K562 (cell line): ENCODE results near the gene SLC2A4. TPM values are rescaled to one million over a fixed set of nuclear protein-coding genes. Genes with fewer than 3 reads are reported as not detected.
A peak's percentile ranks its signal among the peaks of the same experiment; 100 is the strongest.

Source experiments
- ATAC-seq: fragments of 200-7000 bp; cut with Tn5 transposase; 3 replicates; pipeline ENCODE4 v1.9.1; 2020; ENCODE audit warnings: moderate library complexity
- BruUV-seq: library from RNA; stranded (reverse); fragments of 400-500 nt; replicated peaks from 2 replicates; lab custom pipeline; 2021; lab: Mats Ljungman, UMichigan
- CTCF ChIA-PET: fragments of 300-600 bp; formaldehyde crosslinking; extraction: SDS; loops from one replicate; lab custom pipeline; 2021; ENCODE audit warnings: low intra/inter-chr PET ratio; lab: Yijun Ruan, JAX
- POLR2A ChIA-PET: fragments of 300-600, 350-650 bp; sonication (Branson Sonifier 250); formaldehyde crosslinking; extraction: SDS; loops from one replicate; lab custom pipeline; 2021; ENCODE audit warnings: antibody characterized with exemption, inconsistent platforms; lab: Yijun Ruan, JAX
- DNase-seq, 4 experiments: peaks; one replicate each; pipeline versions ENCODE4 v3.0.0 to v3.0.0-alpha.2; 2011 to 2018; ENCODE audit warnings: low spot score in 3 of 4, mixed read lengths in 3 of 4; ENCODE audit errors: extremely low read depth in 1 of 4
- FAIRE-seq: peaks from 2 replicates; lab custom pipeline; 2011; peaks lifted over from hg19 to GRCh38; lab: Jason Lieb, UNC
- H2AFZ ChIP-seq: 2 replicates; pipeline ENCODE4 v1.6.0; 2011; ENCODE audit warnings: low read depth, low read length, control low read depth, inconsistent platforms
- H3K27ac ChIP-seq: fragments of 200-600 bp; 3 replicates; pipeline ENCODE4 v1.8.0; 2011; ENCODE audit warnings: low read depth, mild to moderate bottlenecking, control low read depth, inconsistent platforms, low read length, moderate library complexity, mixed read lengths; ENCODE audit errors: extremely low read depth
- H3K27me3 ChIP-seq, 2 experiments: fragments of 300-600 bp in 1 of 2; 2 replicates in 1 of 2; 3 replicates in 1 of 2; pipeline versions ENCODE4 v1.6.0 to v1.8.0; 2011; ENCODE audit warnings: inconsistent platforms in 2 of 2, low read length in 2 of 2, mild to moderate bottlenecking in 1 of 2, mixed read lengths in 1 of 2, moderate library complexity in 1 of 2; ENCODE audit not compliant: control insufficient read depth in 2 of 2, insufficient read depth in 2 of 2
- H3K36me3 ChIP-seq: fragments of 300-600 bp; 3 replicates; pipeline ENCODE4 v1.8.0; 2011; ENCODE audit warnings: mild to moderate bottlenecking, low read length, inconsistent platforms; ENCODE audit not compliant: control insufficient read depth, insufficient read depth
- H3K4me1 ChIP-seq, 2 experiments: fragments of 200-600 bp in 1 of 2; replicated peaks in 1 of 2; 2 replicates in 1 of 2; 3 replicates in 1 of 2; pipeline versions ENCODE4 v1.5.1 to v1.8.0; 2011; ENCODE audit warnings: inconsistent platforms in 2 of 2, low read length in 2 of 2, mild to moderate bottlenecking in 1 of 2, mixed read lengths in 1 of 2, moderate library complexity in 1 of 2; ENCODE audit not compliant: control insufficient read depth in 2 of 2, insufficient read depth in 2 of 2
- H3K4me2 ChIP-seq: 2 replicates; pipeline ENCODE4 v1.6.1; 2011; ENCODE audit warnings: low read length, control low read depth, inconsistent platforms, mixed read lengths; ENCODE audit not compliant: insufficient read depth
- H3K4me3 ChIP-seq: fragments of 200-600 bp; sonication (generic), shearing (Covaris generic); 2 replicates; pipeline ENCODE4 v1.5.1; 2016; ENCODE audit warnings: control low read depth, inconsistent platforms
- H3K79me2 ChIP-seq: fragments of 200-600 bp; 3 replicates; pipeline ENCODE4 v1.8.0; 2011; ENCODE audit warnings: low read length, inconsistent platforms; ENCODE audit not compliant: control insufficient read depth, insufficient read depth
- H3K9ac ChIP-seq, 2 experiments: 2 replicates each; pipeline versions ENCODE4 v1.6.0 to v1.6.1; 2011; ENCODE audit warnings: low read depth in 2 of 2, low read length in 2 of 2, control low read depth in 1 of 2, inconsistent platforms in 1 of 2, mild to moderate bottlenecking in 1 of 2, mixed read lengths in 1 of 2; ENCODE audit not compliant: insufficient read depth in 1 of 2
- H3K9me1 ChIP-seq: one replicate; pipeline ENCODE4 v1.6.0; 2011; ENCODE audit warnings: inconsistent platforms, mild to moderate bottlenecking, low read length, moderate library complexity; ENCODE audit not compliant: control insufficient read depth, insufficient read depth
- H3K9me3 ChIP-seq: replicated peaks from 2 replicates; pipeline ENCODE4 v1.5.1; 2011; ENCODE audit warnings: low read depth, low read length, inconsistent platforms; ENCODE audit not compliant: control insufficient read depth, insufficient read depth
- H4K20me1 ChIP-seq: replicated peaks from 2 replicates; pipeline ENCODE4 v1.6.1; 2011; ENCODE audit warnings: low read length, inconsistent platforms, mixed read lengths; ENCODE audit not compliant: control insufficient read depth, insufficient read depth
- CREM ChIP-seq: IDR thresholded peaks from 2 replicates; pipeline ENCODE4 v1.6.1; 2014; ENCODE audit warnings: antibody characterized with exemption, low read depth
- JUNB ChIP-seq: fragments of 450-650 bp; formaldehyde crosslinking; conservative IDR thresholded peaks from 2 replicates; pipeline ENCODE4 v1.4.0; 2020; ENCODE audit warnings: mild to moderate bottlenecking
- MNT ChIP-seq, 2 experiments: fragments of 450-650 bp; conservative IDR thresholded peaks; 2 replicates each; pipeline ENCODE4 v1.6.1; 2017; ENCODE audit warnings: mild to moderate bottlenecking in 2 of 2, moderate library complexity in 2 of 2
- TARDBP ChIP-seq: fragments of 450-650 bp; IDR thresholded peaks from 2 replicates; pipeline ENCODE4 v1.6.1; 2016
- ZNF23 ChIP-seq: fragments of 250-450 bp; sonication (Bioruptor Pico); IDR thresholded peaks from 2 replicates; pipeline ENCODE4 v1.4.0; 2020; ENCODE audit warnings: mild to moderate bottlenecking
- ZNF324 ChIP-seq: fragments of 250-450 bp; sonication (Bioruptor Pico); IDR thresholded peaks from 2 replicates; pipeline ENCODE4 v1.4.0; 2020; ENCODE audit warnings: mild to moderate bottlenecking
- ZNF398 ChIP-seq: fragments of 250-450 bp; sonication (Bioruptor Pico); IDR thresholded peaks from 2 replicates; pipeline ENCODE4 v1.8.0; 2021; ENCODE audit warnings: moderate library complexity, mild to moderate bottlenecking, inconsistent platforms
- ZNF609 ChIP-seq: sonication (generic); formaldehyde crosslinking; IDR thresholded peaks from 2 replicates; pipeline ENCODE4 v1.8.1; 2023; ENCODE audit warnings: missing genetic modification reagents, mild to moderate bottlenecking, borderline replicate concordance
- ZNF707 ChIP-seq: fragments of 250-450 bp; sonication (Bioruptor Pico); conservative IDR thresholded peaks from 2 replicates; pipeline ENCODE4 v1.8.0; 2022; ENCODE audit warnings: inconsistent platforms, mild to moderate bottlenecking, moderate library complexity
- WGBS: fragments of 100-300 bp; shearing (Covaris generic); methylation state at CpG from one replicate; pipeline ENCODE4 v1.1.6; 2016; ENCODE audit warnings: low coverage, mixed read lengths; ENCODE audit not compliant: insufficient coverage; ENCODE audit errors: missing lambda C conversion rate; 5-methylcytosine and 5-hydroxymethylcytosine counted together
- in situ Hi-C: fragments of 300-500 bp; cut with MboI; formaldehyde crosslinking; loops from 4 replicates; pipeline ENCODE4 v1.15.0; 2018; ENCODE audit warnings: inconsistent platforms, mixed read lengths
- intact Hi-C: fragments of 100-400 bp; cut with micrococcal nuclease; formaldehyde crosslinking; loops from 2 replicates; pipeline ENCODE4 v1.14.2; 2022
- polyA plus RNA-seq, 8 experiments: library from polyadenylated mRNA; depleted of rRNA in 4 of 8; stranded (reverse) in 5 of 8; unstranded in 3 of 8; fragments of >200 nt; fragmentation: Nextera tagmentation in 2 of 8; fragmentation: Illumina TruSeq in 1 of 8; extraction: Ambion mirVana in 2 of 8; extraction: Trizol in 1 of 8; gene quantifications; 2 replicates each; pipeline versions ENCODE4 v1.2.1 to v1.2.3, GENCODE V29; 2011 to 2014; ENCODE audit warnings: inconsistent platforms in 1 of 8, missing spikeins in 1 of 8
- total RNA-seq, 7 experiments: library from RNA; depleted of rRNA in 6 of 7; stranded (reverse); fragments of >200 nt in 6 of 7; fragmentation: Illumina TruSeq in 2 of 7; extraction: Trizol in 2 of 7; gene quantifications; 2 replicates each; pipeline versions ENCODE4 v1.2.1 to v1.2.3, GENCODE V29; 2011 to 2021; ENCODE audit warnings: low replicate concordance in 1 of 7

Gene SLC2A4
- total and polyA plus RNA-seq, 9 of the 15 experiments (the other 6 are each of a cell fraction or from before 2014, with no cell fraction given) = 0.74 to 3.5 (median 1.6) TPM

- TF ChIP-seq ZNF398 (CRISPR knock-in tag) (no peak), MNT (conservative IDR thresholded peaks at IDR 0.05) (peak; percentile 84 to 91), ZNF324 (CRISPR knock-in tag) (no peak)
- TF ChIP-seq, all 486 proteins: peak for 43
These were observed 14.8 kb downstream of the SLC2A4 start (continued) for GRCh38 chr17:7296189-7296861.

DNA sequence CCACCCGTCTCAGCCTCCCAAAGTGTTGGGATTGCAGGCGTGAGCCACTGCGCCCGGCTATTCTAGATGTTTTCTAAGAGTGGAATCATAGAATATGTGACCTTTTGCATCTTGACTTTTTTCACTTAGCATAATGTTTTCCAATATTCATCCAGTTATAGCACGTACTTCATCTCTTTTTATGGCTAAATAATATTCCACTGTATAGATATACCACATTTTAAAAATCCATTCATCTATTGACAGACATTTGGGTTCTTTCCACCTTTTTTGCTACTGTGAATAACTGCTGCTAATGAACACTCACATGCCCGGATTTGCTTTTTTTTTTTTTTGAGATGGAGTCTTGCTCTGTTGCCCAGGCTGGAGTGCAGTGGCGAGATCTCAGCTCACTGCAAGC is 22.7 kb downstream of the SLC2A4 start:
- Histone ChIP-seq H3K79me2 (peaks cover 18% of the 10 kb centered on the region), H3K27me3 (no peaks in the 10 kb centered on the region), H3K9ac (no peak overlapping the region), H3K9me3 (no peaks in the 10 kb centered on the region), H4K20me1 (peaks cover 10% of the 10 kb centered on the region), H3K4me2 (no peak overlapping the region), H3K36me3 (peaks cover 8% of the 10 kb centered on the region; the same call in 2 of the 3 replicates), H3K27ac (no peak overlapping the region), H3K4me1 (peaks cover 4 to 8% of the 10 kb centered on the region in 2 experiments; a peak in 4 of 5 replicates), H3K4me3 (no peak overlapping the region), H2AFZ (no peak overlapping the region), H3K9me1 (no peaks in the 10 kb centered on the region)
- in situ Hi-C loops (no loop called here), intact Hi-C loops (no loop called here)
- ChIA-PET CTCF (no interaction called here), POLR2A (interaction anchor here (0.9 kb wide), 1 partner anchor 14 kb away, joined by 3 read pairs; no protein-coding TSS in a partner anchor)
- FAIRE-seq (no peak), DNase-seq (no peak), ATAC-seq (no peak)
- BruUV-seq = no TSS peak
- 85% methylated on average over 4 of the region's 7 CpGs for WGBS
- TF ChIP-seq ZNF23 (CRISPR knock-in tag) = no peak
- TF ChIP-seq JUNB = no peak
- TF ChIP-seq CREM = no peak
- TF ChIP-seq ZNF609 (CRISPR knock-in tag) = no peak
- no peak for TF ChIP-seq ZNF707 (CRISPR knock-in tag)
- TF ChIP-seq TARDBP = no peak
